GM21423 (cell line): Measurements from ENCODE around the gene LRP6.

ENCODE experiments used
- ATAC-seq: cut with Tn5 transposase; IDR thresholded peaks from one replicate; pipeline ENCODE4 v1.9.1; 2021; ENCODE audit warnings: mild to moderate bottlenecking, moderate library complexity; ENCODE audit not compliant: unreplicated experiment

LRP6 gene

GRCh38 chr12:12216349-12217017, 50.4 kb downstream of the LRP6 start:
- no peak for ATAC-seq

- no peak for ATAC-seq
Measured at GRCh38 chr12:12214635-12215131, 52.2 kb downstream of the LRP6 start.

GRCh38 chr12:12214201-12214600, 52.6 kb downstream of the LRP6 start:
- no peak for ATAC-seq

GRCh38 chr12:12212769-12213168, 54.1 kb downstream of the LRP6 start:
- ATAC-seq = no peak

DNA sequence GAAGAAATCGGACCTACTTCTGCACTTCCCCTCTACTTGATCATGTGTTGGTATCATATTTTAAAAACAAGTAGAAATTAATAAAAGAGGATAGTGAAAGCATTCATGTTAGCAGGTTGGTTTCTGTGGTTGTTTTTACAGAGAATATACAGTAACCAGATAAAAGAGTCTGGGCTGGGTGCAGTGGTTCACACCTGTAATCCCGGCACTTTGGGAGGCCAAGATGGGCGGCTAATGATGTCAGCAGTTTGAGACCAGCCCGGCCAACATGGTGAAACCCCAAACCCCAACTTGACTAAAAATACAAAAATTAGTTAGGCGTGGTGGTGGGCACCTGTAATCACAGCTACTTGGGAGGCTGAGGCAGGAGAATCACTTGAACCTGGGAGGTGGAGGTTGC, 55.9 kb downstream of the LRP6 start:
- ATAC-seq = no peak

DNA sequence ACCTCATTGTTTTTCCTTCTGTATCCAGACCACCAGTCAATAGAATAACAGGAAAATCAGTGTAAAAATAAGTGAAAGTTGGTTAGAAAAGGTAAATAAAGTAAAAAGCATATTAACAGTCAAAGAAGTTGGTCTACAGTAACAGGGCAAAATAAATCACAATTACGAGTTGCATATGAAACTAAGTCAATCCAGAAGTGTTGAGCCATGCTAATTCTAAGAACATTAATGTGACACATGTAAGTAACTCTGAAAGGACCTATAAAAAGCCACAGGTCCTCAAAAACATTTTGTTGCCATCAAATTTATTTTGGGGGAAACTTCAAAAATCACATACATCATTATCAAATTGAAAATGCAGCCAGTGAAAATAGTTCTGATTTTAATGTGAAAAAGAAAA, 56.4 kb downstream of the LRP6 start:
- no peak for ATAC-seq

GRCh38 chr12:12209675-12210074, 57.2 kb downstream of the LRP6 start:
- ATAC-seq = no peak

GRCh38 chr12:12209043-12209442, 57.8 kb downstream of the LRP6 start:
- no peak for ATAC-seq

GRCh38 chr12:12207746-12208145, 59.1 kb downstream of the LRP6 start:
- no peak for ATAC-seq

DNA sequence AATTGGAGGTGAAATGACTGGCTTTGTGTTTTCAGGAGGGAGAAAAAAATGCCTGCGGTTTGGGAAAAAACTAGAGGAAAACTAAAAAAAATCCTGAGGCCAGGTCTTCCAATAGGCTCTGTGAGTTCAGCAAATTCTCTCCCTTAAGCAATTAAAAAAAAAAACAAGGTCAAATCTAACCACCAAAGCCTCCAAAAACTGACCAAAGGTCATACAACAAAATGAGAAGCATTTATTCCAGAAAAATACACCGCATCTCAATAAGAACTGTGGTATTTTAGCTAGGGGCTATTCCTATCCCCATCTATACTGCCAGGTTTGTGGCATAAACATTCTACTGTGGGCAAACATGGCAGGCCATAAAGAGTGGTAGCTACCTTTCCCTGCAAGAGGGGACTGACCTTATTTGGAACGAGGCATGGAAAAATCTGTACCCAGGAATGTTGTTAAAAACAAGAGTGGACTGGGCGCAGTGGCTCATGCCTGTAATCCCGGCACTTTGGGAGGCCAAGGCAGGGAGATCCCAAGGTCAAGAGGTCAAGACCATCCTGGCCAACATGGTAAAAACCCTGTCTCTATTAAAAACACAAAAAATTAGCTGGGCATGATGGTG, 60.0 kb downstream of the LRP6 start:
- no peak for ATAC-seq

- ATAC-seq = no peak
Measured at GRCh38 chr12:12202747-12203146, 64.1 kb downstream of the LRP6 start.

- ATAC-seq = no peak
Measured at GRCh38 chr12:12202105-12202504, 64.7 kb downstream of the LRP6 start.

- ATAC-seq = no peak
Measured at GRCh38 chr12:12201274-12201758, 65.5 kb downstream of the LRP6 start.

- no peak for ATAC-seq
Measured at GRCh38 chr12:12200363-12200762, 66.5 kb downstream of the LRP6 start.

DNA sequence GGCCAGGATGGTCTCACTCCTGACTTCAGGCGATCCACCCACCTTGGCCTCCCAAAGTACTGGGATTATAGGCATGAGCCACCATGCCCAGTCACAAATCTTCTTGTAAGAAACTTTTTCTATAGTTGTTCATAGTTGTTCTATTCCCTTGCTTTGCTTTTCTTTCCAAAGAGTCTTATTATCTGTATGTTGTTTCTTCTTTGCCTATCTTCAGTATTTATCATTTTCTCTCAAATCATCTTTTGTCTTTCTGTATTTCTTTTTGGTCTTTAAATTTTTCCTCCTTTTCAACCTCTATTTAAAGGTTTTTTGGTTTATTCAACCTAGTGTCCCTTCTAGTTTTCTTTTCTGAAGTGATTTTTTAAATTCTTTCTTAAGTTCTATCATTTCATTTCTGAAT, 68.7 kb downstream of the LRP6 start:
- ATAC-seq = no peak

DNA sequence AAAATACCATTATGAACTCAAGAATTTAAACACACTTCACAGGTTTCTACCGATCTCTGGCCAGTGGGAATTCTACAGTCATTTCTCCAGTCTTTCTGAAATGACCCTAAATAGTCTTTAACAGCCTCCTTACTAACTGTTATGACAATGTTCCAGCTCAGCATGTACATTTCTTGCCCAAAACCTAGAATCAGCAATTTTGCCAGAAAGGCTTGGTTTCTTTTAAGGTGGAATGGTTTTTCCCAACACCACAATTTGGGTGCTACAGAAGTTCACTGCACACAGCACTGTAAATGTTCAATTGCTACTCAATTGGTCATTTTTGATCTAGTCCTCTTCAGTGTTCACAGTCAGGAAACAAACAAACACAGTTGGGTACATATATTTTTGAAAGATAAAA, 69.7 kb downstream of the LRP6 start:
- ATAC-seq = no peak

- no peak for ATAC-seq
Measured at GRCh38 chr12:12195516-12195915, 71.3 kb downstream of the LRP6 start.

DNA sequence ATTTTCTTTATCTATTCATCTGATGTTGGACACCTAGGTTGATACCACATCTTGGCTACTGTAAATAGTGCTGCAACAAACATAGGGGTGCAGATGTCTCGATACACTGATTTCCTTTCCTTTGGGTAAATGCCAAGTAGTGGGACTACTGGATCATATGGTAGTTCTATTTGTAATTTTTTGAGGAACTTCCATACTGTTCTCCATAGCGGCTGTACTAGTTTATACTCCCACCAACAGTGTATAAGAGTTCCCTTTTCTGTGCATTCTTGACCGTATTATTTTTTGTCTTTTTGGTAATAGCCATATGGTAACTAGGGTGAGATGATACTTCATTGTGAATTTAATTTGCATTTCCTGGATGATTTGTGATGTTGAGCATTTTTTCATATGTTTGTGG, 71.8 kb downstream of the LRP6 start:
- ATAC-seq = no peak

DNA sequence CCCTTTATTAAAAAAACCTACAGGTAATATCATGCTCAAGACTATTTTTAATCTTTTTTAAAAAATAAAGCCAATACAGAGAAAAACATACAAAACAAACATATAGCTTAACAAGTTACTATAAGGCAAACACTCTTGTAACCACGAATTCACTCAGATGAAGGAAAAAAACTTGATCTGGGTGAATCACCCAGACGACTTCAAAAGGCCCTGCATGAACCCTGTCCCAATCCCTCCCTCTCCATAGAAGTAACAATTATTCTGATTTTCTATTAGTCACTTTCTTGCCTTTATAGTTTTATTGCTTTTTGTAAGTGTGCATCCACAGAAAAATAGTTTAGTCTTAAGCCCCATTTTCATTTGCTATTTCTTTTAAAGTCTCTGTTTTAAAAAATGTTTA, 72.6 kb downstream of the LRP6 start:
- no peak for ATAC-seq

DNA sequence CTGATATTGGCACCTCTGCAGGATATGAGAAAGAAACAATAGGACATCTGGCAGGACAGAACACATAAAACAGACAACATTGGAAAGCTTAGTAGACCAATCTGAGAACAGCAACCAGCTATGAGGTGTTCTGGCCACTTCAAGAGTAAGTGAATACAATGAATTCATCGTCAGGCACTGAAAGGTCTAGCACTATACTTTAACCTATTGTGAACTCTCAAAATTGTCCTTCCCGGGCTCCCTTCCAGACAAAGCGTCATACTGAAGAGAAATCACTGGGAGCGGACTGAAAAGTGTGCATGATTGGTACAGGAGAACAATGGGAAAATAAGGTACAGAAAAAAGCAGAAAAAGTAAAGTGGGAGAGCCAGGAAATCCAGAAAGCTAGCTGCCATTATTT, 75.8 kb downstream of the LRP6 start:
- no peak for ATAC-seq

DNA sequence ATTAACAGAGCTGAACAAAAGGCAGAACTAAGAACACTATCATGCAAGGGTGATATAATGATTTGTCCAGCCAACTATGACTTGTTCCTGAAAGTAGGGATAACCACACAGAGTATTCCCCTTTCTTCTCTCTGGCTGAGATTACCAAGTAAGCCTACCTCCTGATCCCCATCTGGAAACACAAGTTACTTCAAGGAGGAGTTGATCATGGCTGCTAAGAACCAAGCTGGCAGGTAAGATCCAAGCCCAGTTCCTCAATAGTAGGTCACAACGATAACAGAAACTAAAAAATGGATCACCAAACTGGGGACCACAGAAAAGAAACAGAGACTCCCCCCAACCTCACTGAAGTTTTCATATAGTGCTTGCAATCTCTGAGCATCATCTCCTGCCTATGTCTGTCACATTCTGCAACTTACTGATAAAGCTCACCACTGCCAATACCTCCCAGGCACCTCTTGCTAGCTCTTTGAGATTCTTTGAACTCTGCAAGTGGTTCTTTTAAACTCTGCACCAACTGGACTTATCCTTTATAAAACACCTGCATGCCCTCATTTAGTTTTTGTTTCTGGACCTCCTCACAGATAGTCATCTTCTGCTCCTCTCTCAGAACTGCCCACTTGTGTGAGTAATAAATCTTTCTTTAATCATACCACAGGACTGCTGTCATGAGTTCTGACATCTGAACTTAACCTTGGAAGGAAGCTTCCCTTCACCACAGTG, 76.6 kb downstream of the LRP6 start:
- no peak for ATAC-seq

DNA sequence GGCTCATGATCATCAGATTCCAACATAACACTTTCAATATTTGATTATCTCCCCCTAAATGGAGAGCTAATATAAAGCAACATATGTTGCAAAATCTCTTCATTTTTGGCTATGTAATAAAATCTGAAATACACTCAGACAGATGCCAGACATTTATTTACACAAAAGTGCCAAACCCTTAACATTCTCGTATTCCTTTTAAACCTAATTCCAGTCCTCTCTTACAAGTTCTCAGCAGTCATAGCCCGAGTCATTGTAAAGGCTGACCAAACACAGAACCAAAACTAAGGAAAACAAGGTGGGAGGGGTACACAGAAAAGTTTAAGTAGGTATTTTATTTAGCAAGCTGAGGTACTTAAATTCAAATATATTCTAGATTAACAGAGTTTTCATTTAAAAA, 81.4 kb downstream of the LRP6 start:
- no peak for ATAC-seq
